A549 (cell line): Measurements from ENCODE around the gene ADGRG3. TPM values are rescaled to one million over a fixed set of nuclear protein-coding genes. Genes with fewer than 3 reads are reported as not detected.

Experiments used
- ATAC-seq, 2 experiments: fragments of 200-7000 bp in 1 of 2; fragments of >200 bp in 1 of 2; cut with Nextera tagmentation in 1 of 2; cut with Tn5 transposase in 1 of 2; 3 replicates each; pipeline versions ENCODE4 v1.8.0 to v1.9.1; 2018 to 2020; ENCODE audit warnings: mild to moderate bottlenecking in 1 of 2, moderate library complexity in 1 of 2
- CTCF ChIA-PET: fragments of 300-600 bp; sonication (Branson Sonifier 250); formaldehyde crosslinking; extraction: SDS; loops from one replicate; lab custom pipeline; 2021; ENCODE audit warnings: antibody characterized with exemption, inconsistent platforms; lab: Yijun Ruan, JAX
- POLR2A ChIA-PET: fragments of 350-600 bp; formaldehyde crosslinking; extraction: SDS; loops from one replicate; lab custom pipeline; 2021; ENCODE audit warnings: antibody characterized with exemption, inconsistent platforms; lab: Yijun Ruan, JAX
- DNase-seq, 2 experiments: peaks; one replicate each; pipeline versions ENCODE4 v3.0.0 to v3.0.0-alpha.2; 2011 to 2016; ENCODE audit warnings: low read depth in 1 of 2, low spot score in 1 of 2
- FAIRE-seq: peaks from 2 replicates; lab custom pipeline; 2011; peaks lifted over from hg19 to GRCh38; lab: Jason Lieb, UNC
- H3K27ac ChIP-seq, 2 experiments: fragments of >200 bp; sonication (Bioruptor Twin); formaldehyde crosslinking; 3 replicates each; pipeline ENCODE4 v1.5.1; 2016 to 2017
- H3K4me1 ChIP-seq: fragments of >200 bp; sonication (Bioruptor Twin); formaldehyde crosslinking; 3 replicates; pipeline ENCODE4 v1.6.1; 2016
- H3K4me2 ChIP-seq: fragments of >200 bp; sonication (Bioruptor Twin); formaldehyde crosslinking; 3 replicates; pipeline ENCODE4 v1.6.1; 2016
- H3K4me3 ChIP-seq: fragments of >200 bp; sonication (Bioruptor Twin); formaldehyde crosslinking; 3 replicates; pipeline ENCODE4 v1.5.1; 2016
- H3K9me3 ChIP-seq: fragments of >200 bp; sonication (Bioruptor Twin); formaldehyde crosslinking; 3 replicates; pipeline ENCODE4 v1.6.1; 2016
- BHLHE40 ChIP-seq: IDR thresholded peaks from 2 replicates; pipeline ENCODE4 v1.6.1; 2012; ENCODE audit warnings: low read depth, low read length, inconsistent platforms
- CBX2 ChIP-seq: fragments of 200-600 bp; sonication (generic); IDR thresholded peaks from 2 replicates; pipeline ENCODE4 v1.6.1; 2016; ENCODE audit warnings: low read depth, mild to moderate bottlenecking, borderline replicate concordance
- ELK1 ChIP-seq: fragments of 150-350 bp; IDR thresholded peaks from 2 replicates; pipeline ENCODE4 v1.6.1; 2014; ENCODE audit warnings: low read depth, mild to moderate bottlenecking, low read length
- EP300 ChIP-seq, 2 experiments: fragments of >200 bp; sonication (Bioruptor Twin); formaldehyde crosslinking; IDR thresholded peaks; 2 replicates in 1 of 2; 3 replicates in 1 of 2; pipeline ENCODE4 v1.6.1; 2016 to 2017
- FOSB ChIP-seq: fragments of 250-450 bp; sonication (Bioruptor Pico); IDR thresholded peaks from 2 replicates; pipeline ENCODE4 v1.5.0; 2020; ENCODE audit warnings: mild to moderate bottlenecking, moderate library complexity
- HEYL ChIP-seq: fragments of 250-450 bp; sonication (Bioruptor Pico); IDR thresholded peaks from 2 replicates; pipeline ENCODE4 v1.8.0; 2021; ENCODE audit warnings: mild to moderate bottlenecking, moderate library complexity
- HMGXB4 ChIP-seq: fragments of 250-450 bp; sonication (Bioruptor Pico); IDR thresholded peaks from 2 replicates; pipeline ENCODE4 v1.5.0; 2021; ENCODE audit warnings: mild to moderate bottlenecking, moderate library complexity, borderline replicate concordance
- JUNB ChIP-seq: fragments of >200 bp; sonication (Bioruptor Twin); formaldehyde crosslinking; IDR thresholded peaks from 2 replicates; pipeline ENCODE4 v1.6.1; 2016
- KDM5A ChIP-seq: fragments of 200-600 bp; sonication (generic); IDR thresholded peaks from 2 replicates; pipeline ENCODE4 v1.6.1; 2016; ENCODE audit warnings: antibody characterized with exemption, mild to moderate bottlenecking
- MAX ChIP-seq: IDR thresholded peaks from 2 replicates; pipeline ENCODE4 v1.6.1; 2012
- MAZ ChIP-seq: fragments of 150-350 bp; IDR thresholded peaks from 2 replicates; pipeline ENCODE4 v1.6.1; 2014; ENCODE audit warnings: antibody characterized with exemption, low read depth, low read length, borderline replicate concordance
- NPAS2 ChIP-seq: fragments of 250-450 bp; sonication (Bioruptor Pico); IDR thresholded peaks from 2 replicates; pipeline ENCODE4 v1.8.0; 2022; ENCODE audit warnings: mild to moderate bottlenecking, moderate library complexity, borderline replicate concordance
- PHF8 ChIP-seq: fragments of 200-600 bp; sonication (generic); IDR thresholded peaks from 2 replicates; pipeline ENCODE4 v1.6.1; 2016; ENCODE audit warnings: low read depth, mild to moderate bottlenecking, antibody characterized with exemption, moderate library complexity, borderline replicate concordance
- RAD21 ChIP-seq, 2 experiments: fragments of >200 bp in 1 of 2; sonication (Bioruptor Twin) in 1 of 2; formaldehyde crosslinking in 1 of 2; IDR thresholded peaks in 1 of 2; conservative IDR thresholded peaks in 1 of 2; 2 replicates in 1 of 2; 3 replicates in 1 of 2; pipeline ENCODE4 v1.6.1; 2012 to 2018; ENCODE audit warnings: inconsistent platforms in 1 of 2
- RARB ChIP-seq: fragments of 250-450 bp; sonication (Bioruptor Pico); IDR thresholded peaks from 2 replicates; pipeline ENCODE4 v1.8.0; 2021; ENCODE audit warnings: mild to moderate bottlenecking, moderate library complexity
- RFX5 ChIP-seq: fragments of 450-650 bp; IDR thresholded peaks from 2 replicates; pipeline ENCODE4 v1.7.1; 2014; ENCODE audit warnings: antibody characterized with exemption, mild to moderate bottlenecking, moderate library complexity
- RNF2 ChIP-seq: fragments of 200-600 bp; sonication (generic); IDR thresholded peaks from 2 replicates; pipeline ENCODE4 v1.6.1; 2016; ENCODE audit warnings: low read depth, mild to moderate bottlenecking, antibody characterized with exemption, moderate library complexity, borderline replicate concordance
- SMC3 ChIP-seq: fragments of >200 bp; sonication (Bioruptor Twin); formaldehyde crosslinking; IDR thresholded peaks from 3 replicates; pipeline ENCODE4 v1.6.1; 2018; ENCODE audit warnings: inconsistent platforms
- ZC3H11A ChIP-seq: fragments of 450-650 bp; IDR thresholded peaks from 2 replicates; pipeline ENCODE4 v1.6.1; 2014; ENCODE audit warnings: antibody characterized with exemption, mild to moderate bottlenecking
- ZFP36 ChIP-seq: fragments of 450-650 bp; IDR thresholded peaks from 2 replicates; pipeline ENCODE4 v1.6.1; 2014; ENCODE audit warnings: borderline replicate concordance; ENCODE audit not compliant: partially characterized antibody
- ZNF302 ChIP-seq: fragments of 250-450 bp; sonication (Bioruptor Pico); IDR thresholded peaks from 2 replicates; pipeline ENCODE4 v1.9.0; 2021; ENCODE audit warnings: inconsistent platforms, mild to moderate bottlenecking, moderate library complexity
- ZSCAN20 ChIP-seq: fragments of 250-450 bp; sonication (Bioruptor Pico); IDR thresholded peaks from 2 replicates; pipeline ENCODE4 v1.8.0; 2022; ENCODE audit warnings: mild to moderate bottlenecking, moderate library complexity
- WGBS: methylation state at CpG from one replicate; pipeline ENCODE4 v1.1.6; 2017; ENCODE audit errors: missing lambda C conversion rate; 5-methylcytosine and 5-hydroxymethylcytosine counted together
- polyA plus RNA-seq, 4 experiments: library from polyadenylated mRNA; depleted of rRNA in 3 of 4; stranded (reverse); fragments of >200 nt; fragmentation: RNase III in 1 of 4; extraction: RNeasy Plus Mini Kit Qiagen cat#74134 plus additional on column Dnase treatment in 1 of 4; gene quantifications; 2 replicates in 3 of 4; 3 replicates in 1 of 4; pipeline ENCODE4 v1.2.3, GENCODE V29; 2011 to 2017
- TF ChIP-seq, protein P1 (sequence below): fragments of >200 bp; sonication (Bioruptor Twin); formaldehyde crosslinking; IDR thresholded peaks from 3 replicates; pipeline ENCODE4 v1.5.1; 2016

Gene ADGRG3
- polyA plus RNA-seq, 2 of the 4 experiments (the other 2 are of a cell fraction): 0.25 to 0.45 TPM

DNA sequence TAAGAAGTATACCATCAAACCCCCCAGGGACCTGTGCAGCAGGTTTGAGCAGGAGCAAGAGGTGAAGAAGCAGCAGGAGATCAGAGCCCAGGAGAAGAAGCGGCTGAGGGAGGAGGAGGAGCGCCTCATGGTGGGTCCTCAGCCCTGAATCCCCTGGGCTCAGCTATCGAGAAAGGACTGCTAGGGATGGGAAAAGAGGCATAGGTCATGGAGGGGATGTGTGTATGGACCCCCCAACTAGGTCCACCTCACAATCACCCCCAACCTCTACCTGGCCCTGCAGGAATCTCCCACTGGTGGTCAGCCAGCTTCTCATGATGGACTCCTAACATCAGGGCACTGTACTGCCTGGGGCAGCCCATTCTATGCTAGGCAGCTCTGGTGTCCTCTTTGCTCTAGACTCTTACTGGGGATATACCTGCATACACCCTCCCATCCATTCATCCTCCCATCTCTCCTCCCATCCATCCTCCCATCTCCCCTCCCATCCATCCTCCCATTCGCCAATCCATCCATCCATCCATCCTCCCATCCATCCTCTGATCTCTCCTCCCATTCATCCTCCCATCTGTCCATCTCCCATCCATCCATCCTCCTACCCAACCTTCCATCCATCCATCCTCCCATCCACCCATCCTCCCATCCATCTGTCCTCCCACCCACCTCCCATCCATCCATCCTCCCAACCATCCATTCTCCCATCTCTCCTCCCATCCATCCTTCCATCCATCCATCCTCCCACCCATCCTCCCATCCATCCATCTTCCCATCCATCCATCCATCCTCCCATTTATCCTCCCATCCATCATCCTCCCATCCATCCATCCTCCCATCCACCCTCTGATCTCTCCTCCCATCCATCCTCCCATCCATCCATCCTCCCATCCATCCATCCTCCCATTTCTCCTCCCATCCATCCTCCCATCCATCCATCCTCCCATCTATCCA lies 37.1 kb downstream of the ADGRG3 start (continued):
- TF ChIP-seq HMGXB4 (no peak), MAX (no peak)
- TF ChIP-seq, protein P1, sequence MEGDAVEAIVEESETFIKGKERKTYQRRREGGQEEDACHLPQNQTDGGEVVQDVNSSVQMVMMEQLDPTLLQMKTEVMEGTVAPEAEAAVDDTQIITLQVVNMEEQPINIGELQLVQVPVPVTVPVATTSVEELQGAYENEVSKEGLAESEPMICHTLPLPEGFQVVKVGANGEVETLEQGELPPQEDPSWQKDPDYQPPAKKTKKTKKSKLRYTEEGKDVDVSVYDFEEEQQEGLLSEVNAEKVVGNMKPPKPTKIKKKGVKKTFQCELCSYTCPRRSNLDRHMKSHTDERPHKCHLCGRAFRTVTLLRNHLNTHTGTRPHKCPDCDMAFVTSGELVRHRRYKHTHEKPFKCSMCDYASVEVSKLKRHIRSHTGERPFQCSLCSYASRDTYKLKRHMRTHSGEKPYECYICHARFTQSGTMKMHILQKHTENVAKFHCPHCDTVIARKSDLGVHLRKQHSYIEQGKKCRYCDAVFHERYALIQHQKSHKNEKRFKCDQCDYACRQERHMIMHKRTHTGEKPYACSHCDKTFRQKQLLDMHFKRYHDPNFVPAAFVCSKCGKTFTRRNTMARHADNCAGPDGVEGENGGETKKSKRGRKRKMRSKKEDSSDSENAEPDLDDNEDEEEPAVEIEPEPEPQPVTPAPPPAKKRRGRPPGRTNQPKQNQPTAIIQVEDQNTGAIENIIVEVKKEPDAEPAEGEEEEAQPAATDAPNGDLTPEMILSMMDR: no peak

DNA sequence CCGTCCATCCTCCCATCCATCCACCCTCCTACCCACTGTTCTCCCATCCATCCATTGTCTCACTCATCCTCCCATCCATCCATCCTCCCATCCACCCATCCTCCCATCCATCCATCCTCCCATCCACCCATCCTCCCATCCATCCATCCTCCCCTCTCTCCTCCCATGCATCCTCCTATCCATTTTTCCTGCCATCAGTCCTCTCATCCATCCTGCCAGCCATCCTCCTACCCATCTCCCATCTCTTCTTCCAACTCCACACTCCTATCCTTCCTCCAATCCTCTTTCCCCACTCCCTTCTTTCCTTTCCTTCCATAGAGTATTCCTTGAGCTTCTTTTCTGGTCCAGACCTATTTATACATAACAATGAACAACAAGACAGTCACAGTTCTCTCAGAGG lies 38.6 kb downstream of the ADGRG3 start:
- no peak for ATAC-seq
- Histone ChIP-seq H3K4me3 (no peak overlapping the region), H3K4me2 (no peak overlapping the region), H3K4me1 (peaks cover 13% of the 10 kb centered on the region), H3K27ac (no peak overlapping the region), H3K9me3 (no peaks in the 10 kb centered on the region)
- no peak for DNase-seq
- TF ChIP-seq SMC3 (no peak), KDM5A (no peak), RAD21 (conservative IDR thresholded peaks at IDR 0.05 in 1 of 2, IDR thresholded peaks at IDR 0.05 in 1 of 2) (no peak), MAZ (no peak), RNF2 (no peak)
- ChIA-PET CTCF (interaction anchor here (0.9 kb wide), 1 partner anchor 17 kb away, joined by 3 read pairs; no protein-coding TSS in a partner anchor), POLR2A (no interaction called here)
- WGBS: 8% methylated on average over 1 of the region's 1 CpG
- FAIRE-seq: no peak

DNA sequence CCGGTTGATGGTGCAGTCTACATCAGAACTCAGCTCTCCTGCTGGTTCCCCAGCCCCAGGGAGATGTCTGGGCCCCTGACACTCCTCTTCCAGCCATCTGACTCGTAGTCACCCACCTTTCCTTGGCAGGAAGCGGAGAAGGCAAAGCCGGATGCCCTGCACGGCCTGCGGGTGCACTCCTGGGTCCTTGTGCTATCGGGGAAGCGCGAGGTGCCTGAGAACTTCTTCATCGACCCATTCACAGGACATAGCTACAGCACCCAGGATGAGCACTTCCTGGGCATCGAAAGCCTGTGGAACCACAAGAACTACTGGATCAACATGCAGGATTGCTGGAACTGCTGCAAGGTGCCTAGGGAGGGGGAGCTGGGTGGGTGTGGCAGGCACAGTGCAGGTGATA lies 39.2 kb downstream of the ADGRG3 start:
- no peak overlapping the region for H3K27ac ChIP-seq
- H3K4me3 ChIP-seq: no peak overlapping the region
- H3K4me2 ChIP-seq: no peak overlapping the region
- peaks cover 13% of the 10 kb centered on the region for H3K4me1 ChIP-seq
- ATAC-seq (no peak), DNase-seq (no peak), FAIRE-seq (no peak)
- TF ChIP-seq MAX: no peak
- no peak for TF ChIP-seq RFX5
- TF ChIP-seq CBX2: no peak
- ChIA-PET CTCF (interaction anchor here (0.9 to 1.7 kb wide), 2 partner anchors 17 to 131 kb away, joined by 3 read pairs; no protein-coding TSS in a partner anchor), POLR2A (no interaction called here)
- no peaks in the 10 kb centered on the region for H3K9me3 ChIP-seq
- WGBS: 67% methylated on average over 11 of the region's 11 CpGs

DNA sequence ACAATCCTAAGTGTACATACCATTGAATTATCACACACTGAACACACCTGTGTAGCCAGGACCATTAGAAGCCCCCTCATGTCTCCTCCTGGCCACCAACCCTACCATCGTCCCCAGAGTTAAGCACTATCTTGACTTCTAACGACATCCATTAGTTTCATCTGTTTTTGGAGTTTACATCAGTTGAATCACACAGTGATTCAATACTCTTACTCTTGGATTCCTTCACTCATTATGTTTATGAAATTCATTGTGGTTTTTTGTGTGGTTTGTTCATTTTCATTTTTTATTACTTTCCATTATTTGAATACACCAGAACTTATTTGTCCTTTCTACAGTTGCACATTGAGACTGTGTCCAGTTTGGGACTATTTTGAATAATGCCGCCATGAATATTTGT lies 40.1 kb downstream of the ADGRG3 start:
- H3K4me1 ChIP-seq: peaks cover 13% of the 10 kb centered on the region
- no peak overlapping the region for H3K27ac ChIP-seq
- H3K9me3 ChIP-seq: no peaks in the 10 kb centered on the region
- H3K4me3 ChIP-seq: no peak overlapping the region
- 73% methylated on average over 3 of the region's 3 CpGs for WGBS
- no peak for FAIRE-seq
- TF ChIP-seq RARB: no peak
- TF ChIP-seq JUNB: no peak
- no peak for TF ChIP-seq ZNF302
- no peak for TF ChIP-seq BHLHE40
- TF ChIP-seq PHF8: no peak
- no peak for TF ChIP-seq ZSCAN20 (CRISPR knock-in tag)
- TF ChIP-seq HEYL: no peak
- no peak for TF ChIP-seq ZC3H11A
- TF ChIP-seq RNF2: no peak
- TF ChIP-seq EP300 (IDR thresholded peaks at IDR 0.05): no peak
- no peak for TF ChIP-seq FOSB (CRISPR knock-in tag)
- TF ChIP-seq ELK1: no peak
- TF ChIP-seq RFX5: no peak
- TF ChIP-seq NPAS2: no peak
- no peak for TF ChIP-seq MAX
- no peak for TF ChIP-seq ZFP36
- CTCF ChIA-PET: interaction anchor here (1.0 to 1.7 kb wide), 3 partner anchors 12 to 132 kb away, joined by 3 to 4 read pairs (median 3); no protein-coding TSS in a partner anchor
- POLR2A ChIA-PET: no interaction called here
- no peak for ATAC-seq
- H3K4me2 ChIP-seq: no peak overlapping the region
- DNase-seq: no peak
